H54 (cell line): ENCODE results near the gene IFT122.

Experiments
- DNase-seq: peaks from one replicate; pipeline ENCODE4 v3.0.0; 2011; ENCODE audit warnings: low spot score, mixed read lengths; ENCODE audit not compliant: insufficient read length
- FAIRE-seq: peaks from 3 replicates; lab custom pipeline; 2011; peaks lifted over from hg19 to GRCh38; lab: Jason Lieb, UNC
- POLR2A ChIP-seq: IDR thresholded peaks from 2 replicates; pipeline ENCODE4 v1.6.1; 2011; ENCODE audit warnings: low read depth, mild to moderate bottlenecking, low read length

The IFT122 gene

GRCh38 chr3:129422897-129423296 is 17.1 kb upstream of the IFT122 start:
- TF ChIP-seq POLR2A = no peak
- no peak for FAIRE-seq

GRCh38 chr3:129424185-129424841 is 15.7 kb upstream of the IFT122 start:
- no peak for FAIRE-seq
- DNase-seq = no peak
- TF ChIP-seq POLR2A = no peak

More at GRCh38 chr3:129422897-129423296, 17.1 kb upstream of the IFT122 start:
- DNase-seq = no peak

GRCh38 chr3:129425213-129425612 is 14.8 kb upstream of the IFT122 start:
- DNase-seq (no peak), FAIRE-seq (no peak)
- no peak for TF ChIP-seq POLR2A

- TF ChIP-seq POLR2A = no peak
Observed at GRCh38 chr3:129425619-129426018, 14.4 kb upstream of the IFT122 start.

GRCh38 chr3:129428007-129428375 is 12.0 kb upstream of the IFT122 start:
- FAIRE-seq (no peak), DNase-seq (no peak)
- TF ChIP-seq POLR2A = no peak

More at GRCh38 chr3:129425619-129426018, 14.4 kb upstream of the IFT122 start:
- DNase-seq (no peak), FAIRE-seq (no peak)

- DNase-seq (peak; percentile 88), FAIRE-seq (no peak)
- no peak for TF ChIP-seq POLR2A
Observed at GRCh38 chr3:129428376-129429079, 11.5 kb upstream of the IFT122 start, which contains the start of gene EFCAB12. EFCAB12 (minus strand) TSS chr3:129428636; CDS start chr3:129428488, 148 bp downstream.

- TF ChIP-seq POLR2A = no peak
- DNase-seq (no peak), FAIRE-seq (no peak)
Observed at GRCh38 chr3:129429080-129429451, 11.0 kb upstream of the IFT122 start.

GRCh38 chr3:129429602-129430001 is 10.4 kb upstream of the IFT122 start:
- FAIRE-seq = no peak
- TF ChIP-seq POLR2A = no peak
- DNase-seq = no peak

GRCh38 chr3:129432036-129432435 is 8.0 kb upstream of the IFT122 start:
- TF ChIP-seq POLR2A = no peak
- DNase-seq = no peak
- no peak for FAIRE-seq

GRCh38 chr3:129432671-129433070 is 7.4 kb upstream of the IFT122 start:
- no peak for DNase-seq
- FAIRE-seq = no peak
- TF ChIP-seq POLR2A = no peak

GRCh38 chr3:129433565-129433964 is 6.5 kb upstream of the IFT122 start:
- FAIRE-seq (no peak), DNase-seq (no peak)
- TF ChIP-seq POLR2A = no peak

GRCh38 chr3:129434140-129434539 is 5.9 kb upstream of the IFT122 start:
- DNase-seq = no peak
- no peak for FAIRE-seq
- TF ChIP-seq POLR2A = no peak

- no peak for FAIRE-seq
- DNase-seq = no peak
- no peak for TF ChIP-seq POLR2A
Observed at GRCh38 chr3:129435367-129435766, 4.7 kb upstream of the IFT122 start.

- TF ChIP-seq POLR2A = no peak
- FAIRE-seq = no peak
Observed at GRCh38 chr3:129439226-129439816, 703 bp upstream of the IFT122 start.

GRCh38 chr3:129440618-129441190 is 680 bp downstream of the IFT122 start:
- FAIRE-seq (no peak), DNase-seq (no peak)
- no peak for TF ChIP-seq POLR2A

More at GRCh38 chr3:129439226-129439816, 703 bp upstream of the IFT122 start:
- DNase-seq = peak; percentile 33
